Nephron progenitor cell (in vitro differentiated cells): ENCODE measurements around the gene ELL2.
A peak's percentile ranks its signal among the peaks of the same experiment; 100 is the strongest.
"Not testable (repeated sequence)": the region's sequence is repeated elsewhere in the genome, so short reads cannot be mapped to it uniquely, and the experiment has no call there.

Experiments used
- DNase-seq: peaks from one replicate; pipeline ENCODE4 v3.0.0; 2021
- H3K27ac Mint-ChIP-seq: 2 replicates; pipeline ENCODE4 v1.8.0; 2021; ENCODE audit warnings: mild to moderate bottlenecking, moderate library complexity, mixed read lengths
- H3K27me3 Mint-ChIP-seq: 2 replicates; pipeline ENCODE4 v1.8.0; 2021; ENCODE audit warnings: mild to moderate bottlenecking, low read depth, mixed read lengths; ENCODE audit not compliant: poor library complexity
- H3K36me3 Mint-ChIP-seq: 2 replicates; pipeline ENCODE4 v1.8.0; 2021; ENCODE audit warnings: low read depth, mixed read lengths
- H3K4me1 Mint-ChIP-seq: 2 replicates; pipeline ENCODE4 v1.8.0; 2021; ENCODE audit warnings: mixed read lengths
- H3K4me3 Mint-ChIP-seq: 2 replicates; pipeline ENCODE4 v1.8.0; 2021; ENCODE audit warnings: mild to moderate bottlenecking, moderate library complexity, mixed read lengths
- H3K9me3 Mint-ChIP-seq: 2 replicates; pipeline ENCODE4 v1.8.0; 2021; ENCODE audit warnings: mild to moderate bottlenecking, moderate library complexity, mixed read lengths
- TF ChIP-seq, protein P1 (sequence below): fragments of 200-600 bp; sonication (generic); IDR thresholded peaks from 2 replicates; pipeline ENCODE4 v1.5.0; 2021; ENCODE audit warnings: antibody characterized with exemption

ELL2 gene

DNA sequence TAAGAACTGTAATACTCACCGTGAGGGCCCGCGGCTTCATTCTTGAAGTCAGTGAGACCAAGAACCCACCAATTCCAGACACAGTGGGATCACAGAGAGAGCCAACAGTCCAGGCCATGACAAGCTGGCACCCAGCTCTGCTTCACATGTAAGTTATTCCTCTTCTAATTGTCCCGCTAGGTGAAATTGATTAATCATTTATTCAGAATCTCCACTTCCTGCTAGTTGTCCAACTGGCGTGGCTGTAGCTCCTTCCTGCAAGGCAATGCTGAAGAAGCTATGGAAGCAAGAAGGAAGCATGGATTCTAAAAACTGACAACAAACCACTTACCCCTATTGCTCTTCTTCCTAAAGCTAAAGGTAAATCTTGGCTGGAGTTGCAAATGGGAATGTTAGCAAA is 109.1 kb downstream of the ELL2 start:
- no peak for DNase-seq
- H3K9me3 Mint-ChIP-seq, result no peaks in the 10 kb centered on the region
- peaks cover 4% of the 10 kb centered on the region for H3K36me3 Mint-ChIP-seq
- H3K27ac Mint-ChIP-seq, result no peak overlapping the region
- H3K4me3 Mint-ChIP-seq, result no peak overlapping the region
- TF ChIP-seq, protein P1, sequence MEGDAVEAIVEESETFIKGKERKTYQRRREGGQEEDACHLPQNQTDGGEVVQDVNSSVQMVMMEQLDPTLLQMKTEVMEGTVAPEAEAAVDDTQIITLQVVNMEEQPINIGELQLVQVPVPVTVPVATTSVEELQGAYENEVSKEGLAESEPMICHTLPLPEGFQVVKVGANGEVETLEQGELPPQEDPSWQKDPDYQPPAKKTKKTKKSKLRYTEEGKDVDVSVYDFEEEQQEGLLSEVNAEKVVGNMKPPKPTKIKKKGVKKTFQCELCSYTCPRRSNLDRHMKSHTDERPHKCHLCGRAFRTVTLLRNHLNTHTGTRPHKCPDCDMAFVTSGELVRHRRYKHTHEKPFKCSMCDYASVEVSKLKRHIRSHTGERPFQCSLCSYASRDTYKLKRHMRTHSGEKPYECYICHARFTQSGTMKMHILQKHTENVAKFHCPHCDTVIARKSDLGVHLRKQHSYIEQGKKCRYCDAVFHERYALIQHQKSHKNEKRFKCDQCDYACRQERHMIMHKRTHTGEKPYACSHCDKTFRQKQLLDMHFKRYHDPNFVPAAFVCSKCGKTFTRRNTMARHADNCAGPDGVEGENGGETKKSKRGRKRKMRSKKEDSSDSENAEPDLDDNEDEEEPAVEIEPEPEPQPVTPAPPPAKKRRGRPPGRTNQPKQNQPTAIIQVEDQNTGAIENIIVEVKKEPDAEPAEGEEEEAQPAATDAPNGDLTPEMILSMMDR, result no peak
- peaks cover 23% of the 10 kb centered on the region for H3K4me1 Mint-ChIP-seq
- H3K27me3 Mint-ChIP-seq, result peaks cover 6% of the 10 kb centered on the region

- H3K4me3 Mint-ChIP-seq, H3K27me3 Mint-ChIP-seq, DNase-seq, H3K4me1 Mint-ChIP-seq, H3K36me3 Mint-ChIP-seq, H3K27ac Mint-ChIP-seq, H3K9me3 Mint-ChIP-seq: not testable (repeated sequence)
These were observed 110.5 kb downstream of the ELL2 start for GRCh38 chr5:95851141-95851540.

GRCh38 chr5:95850391-95850894 is 111.2 kb downstream of the ELL2 start:
- TF ChIP-seq, protein P1, result no peak
- peak overlapping the region; percentile 53 for H3K27ac Mint-ChIP-seq
- peaks cover 6% of the 10 kb centered on the region for H3K27me3 Mint-ChIP-seq
- H3K36me3 Mint-ChIP-seq, result peaks cover 4% of the 10 kb centered on the region
- H3K4me3 Mint-ChIP-seq, result no peak overlapping the region
- no peaks in the 10 kb centered on the region for H3K9me3 Mint-ChIP-seq
- no peak for DNase-seq
- H3K4me1 Mint-ChIP-seq, result peaks cover 6% of the 10 kb centered on the region

GRCh38 chr5:95848701-95849100 is 113.0 kb downstream of the ELL2 start:
- H3K27me3 Mint-ChIP-seq, result peaks cover 3% of the 10 kb centered on the region
- H3K4me1 Mint-ChIP-seq, result peaks cover 15% of the 10 kb centered on the region
- DNase-seq, result no peak
- no peak overlapping the region for H3K27ac Mint-ChIP-seq
- H3K9me3 Mint-ChIP-seq, result no peaks in the 10 kb centered on the region
- TF ChIP-seq, protein P1, result no peak
- H3K36me3 Mint-ChIP-seq, result no peaks in the 10 kb centered on the region
- H3K4me3 Mint-ChIP-seq, result no peak overlapping the region

DNA sequence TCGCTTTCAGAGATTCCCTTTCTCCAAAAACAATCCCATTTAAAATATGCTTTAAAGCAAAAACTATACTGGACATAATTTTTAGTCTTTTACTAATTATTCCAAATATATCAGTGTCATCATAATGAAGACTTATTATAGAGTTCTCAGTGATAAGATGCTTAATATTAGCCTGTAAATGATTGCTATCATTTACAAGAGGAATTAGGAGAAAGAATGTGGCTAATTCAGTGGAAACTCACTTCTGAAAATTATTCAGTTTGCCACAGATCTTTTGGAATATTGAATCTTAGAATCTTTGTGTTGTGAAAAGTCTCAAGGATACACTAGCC is 114.4 kb downstream of the ELL2 start:
- Mint-ChIP-seq H3K4me3 (no peak overlapping the region), H3K36me3 (no peaks in the 10 kb centered on the region), H3K4me1 (peaks cover 26% of the 10 kb centered on the region), H3K9me3 (no peaks in the 10 kb centered on the region), H3K27ac (no peak overlapping the region), H3K27me3 (peaks cover 3% of the 10 kb centered on the region)
- DNase-seq, result no peak
- TF ChIP-seq, protein P1, result peak; percentile 36

DNA sequence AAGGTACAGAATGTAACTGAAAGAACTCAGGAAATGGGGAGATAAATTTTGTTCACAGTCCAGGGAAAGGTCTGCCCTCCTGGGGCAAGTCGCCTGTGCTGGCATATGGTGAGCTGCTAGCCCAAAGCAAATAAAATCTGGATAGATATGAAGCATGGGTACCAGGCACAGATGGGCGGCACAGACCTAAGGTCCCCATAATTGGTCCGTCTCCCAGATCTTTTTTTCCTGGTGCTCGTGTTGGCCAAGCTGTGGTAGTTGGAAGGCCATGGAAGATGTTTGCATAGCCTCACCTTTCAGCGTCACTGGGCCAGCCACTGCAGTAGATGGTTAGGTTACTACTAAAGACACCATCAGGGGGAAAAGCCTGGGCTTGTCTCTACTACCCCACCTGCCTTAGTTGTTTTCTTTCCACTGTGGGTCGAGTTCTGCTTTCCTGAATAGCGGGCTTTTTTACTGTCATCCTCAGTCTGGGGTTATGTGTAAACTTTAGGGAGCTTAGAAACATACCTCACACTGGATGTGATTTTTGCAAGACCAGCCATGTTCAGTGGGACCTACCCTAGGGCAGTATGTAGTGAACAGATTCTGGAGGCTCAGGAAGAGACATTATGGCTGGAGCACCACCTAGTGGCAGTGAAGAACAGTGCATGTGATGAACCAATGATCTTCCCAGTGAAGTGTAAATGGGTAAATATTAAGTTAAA is 114.9 kb downstream of the ELL2 start:
- Mint-ChIP-seq H3K4me1 (peaks cover 26% of the 10 kb centered on the region), H3K36me3 (no peaks in the 10 kb centered on the region), H3K27me3 (peaks cover 3% of the 10 kb centered on the region), H3K27ac (no peak overlapping the region), H3K9me3 (no peaks in the 10 kb centered on the region), H3K4me3 (no peak overlapping the region)
- TF ChIP-seq, protein P1, result peak; percentile 92
- peak; percentile 68 for DNase-seq
